ENCODE results near the gene ARID5B.

Gene ARID5B

DNA sequence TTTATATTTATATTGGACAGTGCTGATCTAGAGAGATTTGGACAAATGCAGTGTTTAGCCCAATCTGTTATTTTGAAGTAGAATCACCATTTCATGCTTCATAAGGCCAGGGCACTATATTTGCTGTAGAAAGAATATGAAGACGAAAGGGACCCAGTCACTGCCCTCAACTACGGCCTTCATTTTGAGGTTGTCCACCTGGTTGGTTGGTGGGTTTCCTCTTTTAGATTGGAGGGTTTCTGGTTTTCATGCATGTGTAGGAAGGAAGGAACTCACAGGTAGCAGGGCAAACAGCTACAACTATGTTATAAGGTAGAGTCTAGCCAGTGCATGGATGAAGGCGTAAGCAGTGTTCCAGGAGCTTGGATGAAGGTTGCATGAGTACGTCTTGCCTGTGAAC is 56.3 kb downstream of the ARID5B start:
- TF ChIP-seq, protein P1, sequence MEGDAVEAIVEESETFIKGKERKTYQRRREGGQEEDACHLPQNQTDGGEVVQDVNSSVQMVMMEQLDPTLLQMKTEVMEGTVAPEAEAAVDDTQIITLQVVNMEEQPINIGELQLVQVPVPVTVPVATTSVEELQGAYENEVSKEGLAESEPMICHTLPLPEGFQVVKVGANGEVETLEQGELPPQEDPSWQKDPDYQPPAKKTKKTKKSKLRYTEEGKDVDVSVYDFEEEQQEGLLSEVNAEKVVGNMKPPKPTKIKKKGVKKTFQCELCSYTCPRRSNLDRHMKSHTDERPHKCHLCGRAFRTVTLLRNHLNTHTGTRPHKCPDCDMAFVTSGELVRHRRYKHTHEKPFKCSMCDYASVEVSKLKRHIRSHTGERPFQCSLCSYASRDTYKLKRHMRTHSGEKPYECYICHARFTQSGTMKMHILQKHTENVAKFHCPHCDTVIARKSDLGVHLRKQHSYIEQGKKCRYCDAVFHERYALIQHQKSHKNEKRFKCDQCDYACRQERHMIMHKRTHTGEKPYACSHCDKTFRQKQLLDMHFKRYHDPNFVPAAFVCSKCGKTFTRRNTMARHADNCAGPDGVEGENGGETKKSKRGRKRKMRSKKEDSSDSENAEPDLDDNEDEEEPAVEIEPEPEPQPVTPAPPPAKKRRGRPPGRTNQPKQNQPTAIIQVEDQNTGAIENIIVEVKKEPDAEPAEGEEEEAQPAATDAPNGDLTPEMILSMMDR (conservative IDR thresholded peaks at IDR 0.05) = no peak
- no peak overlapping the region for H3K27ac ChIP-seq

DNA sequence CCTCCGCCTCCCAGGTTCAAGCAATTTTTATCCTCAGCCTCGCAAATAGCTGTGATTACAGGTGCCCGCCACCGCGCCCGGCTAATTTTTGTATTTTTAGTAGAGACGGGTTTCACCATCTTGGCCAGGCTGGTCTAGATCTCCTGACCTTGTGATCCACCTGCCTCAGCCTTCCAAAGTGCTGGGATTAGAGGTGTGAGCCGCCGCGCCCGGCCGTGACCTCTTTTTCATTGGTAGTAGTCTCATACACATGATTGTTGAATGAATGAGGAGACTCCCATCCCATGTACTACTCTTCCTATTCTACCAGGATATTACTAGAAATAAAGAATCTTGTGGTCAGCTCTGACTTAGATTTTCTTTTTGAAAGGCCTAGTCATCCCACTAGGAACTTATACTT is 56.8 kb downstream of the ARID5B start:
- TF ChIP-seq, protein P1 (conservative IDR thresholded peaks at IDR 0.05) = no peak
- H3K27ac ChIP-seq = no peak overlapping the region

DNA sequence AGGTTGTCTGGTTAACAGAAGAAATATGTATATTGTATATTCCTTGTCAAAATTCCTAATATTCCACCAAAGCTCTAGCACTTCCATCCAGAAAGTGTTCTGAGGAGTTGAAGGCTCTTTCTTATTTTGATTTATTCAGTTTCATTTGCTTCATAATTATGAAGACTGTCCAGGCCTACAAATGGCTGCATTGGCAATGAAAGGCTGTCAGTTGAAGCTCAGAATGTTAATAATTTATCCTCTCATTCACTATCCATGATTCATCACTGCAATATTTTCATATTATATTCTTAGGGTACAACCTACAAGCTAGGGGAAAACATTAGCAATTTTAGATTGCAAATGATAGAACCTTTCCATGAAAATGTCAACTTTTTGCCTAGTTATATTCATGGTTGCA is 57.3 kb downstream of the ARID5B start:
- H3K27ac ChIP-seq = no peak overlapping the region
- TF ChIP-seq, protein P1 (conservative IDR thresholded peaks at IDR 0.05) = no peak

DNA sequence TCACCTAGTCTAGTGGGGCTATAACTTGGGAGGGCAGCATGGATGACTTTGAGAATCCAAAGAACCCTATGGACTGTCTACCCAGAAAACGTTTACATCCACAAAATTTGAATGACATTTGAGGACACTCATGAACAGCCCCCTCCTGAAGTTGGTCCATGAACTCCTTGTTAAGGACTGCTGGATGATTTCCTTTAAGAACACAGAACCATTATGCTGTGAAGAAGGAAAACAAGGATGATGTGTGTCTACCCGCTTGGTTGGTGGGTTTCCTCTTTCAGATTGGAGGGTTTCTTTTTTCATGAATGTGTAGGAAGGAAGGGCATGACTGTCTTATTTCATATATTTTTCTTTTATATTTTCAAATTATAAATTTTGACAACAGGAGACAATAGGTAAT is 58.3 kb downstream of the ARID5B start:
- TF ChIP-seq, protein P1 (conservative IDR thresholded peaks at IDR 0.05) = no peak
- H3K27ac ChIP-seq = no peak overlapping the region

DNA sequence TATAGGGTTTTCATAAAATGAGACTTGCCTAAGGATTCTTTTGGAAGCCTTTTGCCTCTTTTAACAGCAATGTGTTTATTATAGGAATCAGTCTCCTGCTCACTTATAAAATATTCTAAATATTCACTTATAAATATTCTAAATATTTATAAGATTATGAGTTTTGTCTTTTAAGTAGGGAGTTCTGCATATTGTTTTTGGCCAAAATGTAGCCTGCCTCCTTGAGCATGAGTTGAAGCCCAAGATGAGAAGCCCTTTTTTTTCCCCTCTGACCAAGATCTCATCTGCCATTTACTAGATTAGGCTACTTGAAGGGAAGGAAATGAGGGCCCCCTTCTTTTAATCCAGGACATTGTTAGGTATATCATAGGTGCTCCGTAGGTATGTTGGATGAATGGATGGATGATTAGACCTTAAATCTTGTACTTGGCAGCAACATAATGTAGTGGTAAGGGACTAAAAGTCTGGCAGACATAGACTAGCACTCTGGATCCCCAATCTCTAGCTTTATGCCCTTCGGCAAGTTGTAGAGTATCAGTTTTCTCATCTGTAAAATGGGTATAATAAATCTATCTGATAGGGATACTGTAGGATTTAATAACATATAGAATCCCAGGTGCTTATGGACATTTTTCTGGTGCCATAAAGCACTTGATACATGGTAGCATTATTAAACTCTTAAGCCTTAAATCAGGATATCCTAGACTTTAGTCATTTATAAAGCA is 59.1 kb downstream of the ARID5B start:
- TF ChIP-seq, protein P1 (conservative IDR thresholded peaks at IDR 0.05) = no peak

DNA sequence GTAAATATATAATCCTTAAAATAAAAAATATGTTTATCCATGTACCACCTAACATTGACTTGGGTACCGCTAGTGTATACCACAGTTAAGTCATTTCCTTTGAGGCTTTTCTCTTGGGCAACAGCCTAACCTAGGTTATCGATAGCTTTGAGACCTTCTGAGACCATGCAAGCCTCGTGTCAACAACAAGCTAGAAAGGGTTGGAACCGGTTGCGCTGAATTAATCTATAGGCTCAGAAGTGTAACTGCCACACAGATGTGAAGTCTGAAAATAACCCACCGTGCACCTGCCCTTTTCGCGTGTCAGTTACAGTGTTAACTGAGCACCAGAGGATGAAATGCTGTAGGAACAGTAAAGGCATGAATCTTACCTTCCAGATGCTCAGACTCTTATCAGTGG is 59.8 kb downstream of the ARID5B start:
- TF ChIP-seq, protein P1 (conservative IDR thresholded peaks at IDR 0.05) = no peak
- H3K27ac ChIP-seq = no peak overlapping the region

More for the DNA sequence above, 59.1 kb downstream of the ARID5B start:
- no peak overlapping the region for H3K27ac ChIP-seq

DNA sequence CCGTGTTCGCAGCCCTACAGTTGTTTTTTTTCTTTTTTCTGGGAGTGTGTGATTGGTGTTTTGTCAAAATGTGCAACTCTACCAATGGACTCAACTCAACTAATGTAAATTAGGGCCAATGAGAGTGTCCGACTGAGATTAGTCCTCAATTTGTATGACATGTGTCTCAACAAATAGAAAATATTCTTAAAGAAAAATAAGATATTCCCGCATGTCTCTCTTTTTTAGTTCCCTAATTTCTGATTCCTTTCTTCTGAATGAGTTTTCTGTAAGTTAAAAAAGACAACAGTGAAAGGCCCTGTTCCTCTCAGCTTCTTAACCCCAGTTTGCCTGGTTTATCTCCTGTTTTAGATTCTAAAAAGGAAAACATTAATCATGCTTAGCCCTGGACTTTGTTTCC is 61.5 kb downstream of the ARID5B start:
- TF ChIP-seq, protein P1 (conservative IDR thresholded peaks at IDR 0.05) = no peak
- H3K27ac ChIP-seq = no peak overlapping the region

Measured in VCaP (cell line).